NB4 (cell line): ENCODE results near the gene EWSR1.

Experiments used
- MAX ChIP-seq: IDR thresholded peaks from 2 replicates; pipeline ENCODE4 v1.6.1; 2011; ENCODE audit warnings: low read depth, low read length
- POLR2A ChIP-seq: IDR thresholded peaks from 2 replicates; pipeline ENCODE4 v1.6.1; 2011; ENCODE audit warnings: mild to moderate bottlenecking; ENCODE audit not compliant: insufficient read length; ENCODE audit errors: extremely low read depth
- TF ChIP-seq, protein P1 (sequence below): IDR thresholded peaks from one replicate; pipeline ENCODE4 v1.5.1; 2012; ENCODE audit warnings: low read depth, low read length

GRCh38 chr22:29268511-29269229 is 602 bp downstream of the EWSR1 start:
- TF ChIP-seq MAX (no peak; the same call in 1 of the 2 replicates), POLR2A (no peak)
- TF ChIP-seq, protein P1, sequence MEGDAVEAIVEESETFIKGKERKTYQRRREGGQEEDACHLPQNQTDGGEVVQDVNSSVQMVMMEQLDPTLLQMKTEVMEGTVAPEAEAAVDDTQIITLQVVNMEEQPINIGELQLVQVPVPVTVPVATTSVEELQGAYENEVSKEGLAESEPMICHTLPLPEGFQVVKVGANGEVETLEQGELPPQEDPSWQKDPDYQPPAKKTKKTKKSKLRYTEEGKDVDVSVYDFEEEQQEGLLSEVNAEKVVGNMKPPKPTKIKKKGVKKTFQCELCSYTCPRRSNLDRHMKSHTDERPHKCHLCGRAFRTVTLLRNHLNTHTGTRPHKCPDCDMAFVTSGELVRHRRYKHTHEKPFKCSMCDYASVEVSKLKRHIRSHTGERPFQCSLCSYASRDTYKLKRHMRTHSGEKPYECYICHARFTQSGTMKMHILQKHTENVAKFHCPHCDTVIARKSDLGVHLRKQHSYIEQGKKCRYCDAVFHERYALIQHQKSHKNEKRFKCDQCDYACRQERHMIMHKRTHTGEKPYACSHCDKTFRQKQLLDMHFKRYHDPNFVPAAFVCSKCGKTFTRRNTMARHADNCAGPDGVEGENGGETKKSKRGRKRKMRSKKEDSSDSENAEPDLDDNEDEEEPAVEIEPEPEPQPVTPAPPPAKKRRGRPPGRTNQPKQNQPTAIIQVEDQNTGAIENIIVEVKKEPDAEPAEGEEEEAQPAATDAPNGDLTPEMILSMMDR, result no peak
